ENCODE measurements around the gene KIF1C. TPM values are rescaled to one million over a fixed set of nuclear protein-coding genes. Genes with fewer than 3 reads are reported as not detected.
A peak's percentile ranks its signal among the peaks of the same experiment; 100 is the strongest.

KIF1C gene
- total RNA-seq, 1 experiment from 2014 or later, result 85.6 TPM

DNA sequence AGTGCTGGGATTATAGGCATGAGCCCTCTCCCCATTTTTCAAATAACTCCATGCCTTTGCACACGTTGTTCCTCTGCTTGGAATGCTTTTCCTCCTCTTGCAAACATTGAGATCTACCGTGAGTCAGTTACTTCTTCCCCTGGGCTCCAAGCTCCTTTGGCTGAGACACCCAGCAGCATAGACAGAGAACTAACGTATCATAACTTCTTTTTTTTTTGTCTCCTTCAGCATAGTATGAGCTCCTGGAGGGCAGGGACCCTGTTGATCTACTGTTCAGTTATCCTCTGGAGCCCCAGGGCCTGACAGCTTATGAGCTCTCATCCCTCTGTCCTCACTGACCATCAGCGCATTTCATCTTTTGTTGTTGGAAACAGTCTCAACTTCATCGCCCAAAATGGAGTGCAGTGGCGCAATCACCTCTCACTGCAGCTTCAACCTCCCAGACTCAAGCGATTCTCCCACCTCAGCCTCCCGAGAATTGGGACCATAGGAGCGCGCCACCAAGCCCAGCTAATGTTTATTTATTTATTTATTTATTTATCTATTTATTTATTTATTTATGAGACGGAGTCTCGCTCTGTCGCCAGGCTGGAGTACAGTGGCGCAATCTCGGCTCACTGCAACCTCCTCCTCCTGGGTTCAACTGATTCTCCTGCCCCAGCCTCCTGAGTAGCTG is 32.3 kb upstream of the KIF1C start:
- Histone ChIP-seq H3K9me3 (ENCODE audit: control insufficient read depth, low read depth, low read length) (no peaks in the 10 kb centered on the region), H3K27me3 (ENCODE audit: insufficient read depth, low read length) (no peaks in the 10 kb centered on the region), H3K27ac (ENCODE audit: insufficient read length, low read depth, low read length) (no peak overlapping the region), H4K20me1 (ENCODE audit: control insufficient read depth, insufficient read depth, insufficient read length) (no peaks in the 10 kb centered on the region), H4K8ac (replicated peaks; ENCODE audit: insufficient read length, low read depth, low read length) (no peak overlapping the region), H3K14ac (ENCODE audit: insufficient read depth, low read length) (no peak overlapping the region), H2BK5ac (ENCODE audit: insufficient read length, low read length) (no peak overlapping the region), H2BK20ac (ENCODE audit: low read depth, low read length, poor library complexity, severe bottlenecking) (no peak overlapping the region), H4K91ac (ENCODE audit: insufficient read length, low read depth, low read length) (no peak overlapping the region), H2BK120ac (ENCODE audit: low read depth, low read length, poor library complexity, severe bottlenecking) (no peak overlapping the region), H2AFZ (ENCODE audit: low read length) (no peak overlapping the region), H3K56ac (ENCODE audit: insufficient read length, low read depth, low read length) (no peak overlapping the region), H3K18ac (ENCODE audit: insufficient read length, low read depth, low read length) (no peak overlapping the region), H3K23me2 (ENCODE audit: insufficient read length, low read depth, low read length, poor library complexity, severe bottlenecking) (peaks cover 23% of the 10 kb centered on the region), H3K4ac (ENCODE audit: low read depth, low read length) (no peak overlapping the region), H2AK5ac (ENCODE audit: insufficient read length, low read length) (no peak overlapping the region), H3K79me2 (ENCODE audit: insufficient read depth, low read length) (peaks cover 2% of the 10 kb centered on the region; the same call in 1 of the 2 replicates), H2BK15ac (ENCODE audit: low read depth, low read length) (no peak overlapping the region), H3K79me1 (ENCODE audit: insufficient read depth, low read depth, low read length, poor library complexity, severe bottlenecking) (peaks cover 2% of the 10 kb centered on the region), H3K4me1 (ENCODE audit: insufficient read depth, low read length) (peaks cover 5% of the 10 kb centered on the region; the same call in 1 of the 2 replicates), H4K5ac (ENCODE audit: insufficient read length, low read depth, low read length) (no peak overlapping the region), H3K9ac (ENCODE audit: extremely low read depth, insufficient read length, low read length) (no peak overlapping the region), H2BK12ac (ENCODE audit: insufficient read length, low read depth, low read length) (no peak overlapping the region), H3K23ac (ENCODE audit: insufficient read length, low read depth, low read length) (no peak overlapping the region), H3T11ph (ENCODE audit: low read length) (no peak overlapping the region), H3K4me2 (ENCODE audit: insufficient read depth, insufficient read length, low read length) (no peak overlapping the region)
- H3K27ac Mint-ChIP-seq, result no peak overlapping the region
- H3K4me3 Mint-ChIP-seq, result peak overlapping the region; percentile 31 to 63; a peak in 4 of 5 replicates
- no peaks in the 10 kb centered on the region; the same call in 1 of the 2 replicates for H3K27me3 Mint-ChIP-seq (ENCODE audit: low read depth)
- DNase-seq, result no peak
- peaks cover 30 to 45% (median 38%) of the 10 kb centered on the region in 3 experiments for H3K36me3 Mint-ChIP-seq (ENCODE audit: insufficient read depth in 1 of 3, low read depth in 3 of 3)
- H3K4me1 Mint-ChIP-seq, result peaks cover 22 to 25% of the 10 kb centered on the region in 2 experiments
- no CpG with 5 or more reads among the region's 15 CpGs for WGBS (ENCODE audit: extremely low coverage, insufficient read length, low lambda C conversion rate)
- H3K9me3 Mint-ChIP-seq, result peaks cover 5 to 24% of the 10 kb centered on the region in 2 experiments; a peak in 4 of 5 replicates
- TF ChIP-seq, protein P1, sequence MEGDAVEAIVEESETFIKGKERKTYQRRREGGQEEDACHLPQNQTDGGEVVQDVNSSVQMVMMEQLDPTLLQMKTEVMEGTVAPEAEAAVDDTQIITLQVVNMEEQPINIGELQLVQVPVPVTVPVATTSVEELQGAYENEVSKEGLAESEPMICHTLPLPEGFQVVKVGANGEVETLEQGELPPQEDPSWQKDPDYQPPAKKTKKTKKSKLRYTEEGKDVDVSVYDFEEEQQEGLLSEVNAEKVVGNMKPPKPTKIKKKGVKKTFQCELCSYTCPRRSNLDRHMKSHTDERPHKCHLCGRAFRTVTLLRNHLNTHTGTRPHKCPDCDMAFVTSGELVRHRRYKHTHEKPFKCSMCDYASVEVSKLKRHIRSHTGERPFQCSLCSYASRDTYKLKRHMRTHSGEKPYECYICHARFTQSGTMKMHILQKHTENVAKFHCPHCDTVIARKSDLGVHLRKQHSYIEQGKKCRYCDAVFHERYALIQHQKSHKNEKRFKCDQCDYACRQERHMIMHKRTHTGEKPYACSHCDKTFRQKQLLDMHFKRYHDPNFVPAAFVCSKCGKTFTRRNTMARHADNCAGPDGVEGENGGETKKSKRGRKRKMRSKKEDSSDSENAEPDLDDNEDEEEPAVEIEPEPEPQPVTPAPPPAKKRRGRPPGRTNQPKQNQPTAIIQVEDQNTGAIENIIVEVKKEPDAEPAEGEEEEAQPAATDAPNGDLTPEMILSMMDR (conservative IDR thresholded peaks at IDR 0.05), result no peak

Data from H9 (cell line).